GM12891 (cell line): ENCODE measurements around the gene ZMIZ1.

Experiments used
- POLR2A ChIP-seq: IDR thresholded peaks from 2 replicates; pipeline ENCODE4 v1.6.1; 2011; ENCODE audit warnings: low read depth, low read length, control low read depth
- POLR2AphosphoS5 ChIP-seq: IDR thresholded peaks from 2 replicates; pipeline ENCODE4 v1.6.1; 2011; ENCODE audit warnings: low read depth, low read length, control low read depth
- POU2F2 ChIP-seq: IDR thresholded peaks from 2 replicates; pipeline ENCODE4 v1.6.1; 2011; ENCODE audit warnings: low read depth, mild to moderate bottlenecking, control low read depth, low read length, moderate library complexity
- TAF1 ChIP-seq: IDR thresholded peaks from 2 replicates; pipeline ENCODE4 v1.6.1; 2011; ENCODE audit warnings: low read depth, low read length, control low read depth

- no peak for TF ChIP-seq POLR2A
- TF ChIP-seq TAF1, result no peak
- no peak for TF ChIP-seq POLR2AphosphoS5
- no peak for TF ChIP-seq POU2F2
Measured at GRCh38 chr10:79346012-79346340, 277.2 kb downstream of the ZMIZ1 start.
